Measurements from ENCODE around the gene KIAA0586. TPM values are rescaled to one million over a fixed set of nuclear protein-coding genes. Genes with fewer than 3 reads are reported as not detected.
A peak's percentile ranks its signal among the peaks of the same experiment; 100 is the strongest.

KIAA0586 gene
- total and polyA plus RNA-seq, 2 of the 13 experiments (the other 11 are each of a cell fraction or from before 2014, with no cell fraction given) = 12.6 to 25.2 TPM

DNA sequence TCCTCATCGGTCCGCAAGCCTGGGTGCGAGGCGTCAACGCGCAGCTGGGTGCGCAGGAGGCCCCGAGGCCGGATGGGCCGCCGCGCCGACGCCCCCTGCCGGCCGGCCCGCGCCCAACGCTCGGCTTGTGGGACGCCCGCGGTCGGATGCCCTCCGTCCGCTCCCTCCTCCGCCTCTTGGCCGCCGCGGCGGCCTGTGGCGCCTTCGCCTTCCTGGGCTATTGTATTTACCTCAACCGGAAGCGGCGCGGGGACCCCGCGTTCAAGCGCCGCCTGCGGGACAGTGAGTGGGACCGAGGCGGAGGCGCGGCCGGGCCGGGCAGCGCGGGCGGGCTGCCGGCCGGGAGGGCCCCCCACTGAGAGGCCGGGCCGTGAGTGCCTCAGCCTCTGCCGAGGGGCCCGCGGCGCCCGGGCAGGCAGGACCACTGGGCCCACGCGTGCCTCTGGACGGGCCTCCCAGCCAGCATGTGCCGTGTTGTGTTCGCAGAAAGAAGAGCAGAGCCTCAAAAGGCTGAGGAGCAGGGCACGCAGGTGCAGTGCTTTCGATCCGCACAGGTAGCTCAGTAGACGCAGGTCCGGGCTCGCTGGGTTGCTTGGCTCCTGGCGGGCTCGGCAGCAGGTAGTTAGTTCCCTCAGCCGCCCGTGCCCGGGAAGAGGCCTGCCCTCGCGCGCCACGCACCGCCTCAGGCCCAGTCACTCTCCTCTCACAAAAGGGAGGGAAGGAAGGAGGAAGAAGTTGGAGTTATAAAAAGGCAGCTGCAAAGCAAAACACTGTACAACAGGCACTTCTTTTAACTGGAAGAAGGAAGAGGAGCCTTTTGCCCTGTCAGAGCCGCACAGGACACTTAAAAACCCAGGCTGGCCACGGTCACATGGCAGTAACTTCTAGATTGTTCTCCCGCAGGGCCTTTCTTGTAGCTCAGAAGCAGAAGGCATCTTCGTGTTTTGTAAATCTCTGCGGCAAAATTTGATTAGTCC, 31.4 kb upstream of the KIAA0586 start, which contains the start of gene TOMM20L (continued):
- TF ChIP-seq, protein P1, sequence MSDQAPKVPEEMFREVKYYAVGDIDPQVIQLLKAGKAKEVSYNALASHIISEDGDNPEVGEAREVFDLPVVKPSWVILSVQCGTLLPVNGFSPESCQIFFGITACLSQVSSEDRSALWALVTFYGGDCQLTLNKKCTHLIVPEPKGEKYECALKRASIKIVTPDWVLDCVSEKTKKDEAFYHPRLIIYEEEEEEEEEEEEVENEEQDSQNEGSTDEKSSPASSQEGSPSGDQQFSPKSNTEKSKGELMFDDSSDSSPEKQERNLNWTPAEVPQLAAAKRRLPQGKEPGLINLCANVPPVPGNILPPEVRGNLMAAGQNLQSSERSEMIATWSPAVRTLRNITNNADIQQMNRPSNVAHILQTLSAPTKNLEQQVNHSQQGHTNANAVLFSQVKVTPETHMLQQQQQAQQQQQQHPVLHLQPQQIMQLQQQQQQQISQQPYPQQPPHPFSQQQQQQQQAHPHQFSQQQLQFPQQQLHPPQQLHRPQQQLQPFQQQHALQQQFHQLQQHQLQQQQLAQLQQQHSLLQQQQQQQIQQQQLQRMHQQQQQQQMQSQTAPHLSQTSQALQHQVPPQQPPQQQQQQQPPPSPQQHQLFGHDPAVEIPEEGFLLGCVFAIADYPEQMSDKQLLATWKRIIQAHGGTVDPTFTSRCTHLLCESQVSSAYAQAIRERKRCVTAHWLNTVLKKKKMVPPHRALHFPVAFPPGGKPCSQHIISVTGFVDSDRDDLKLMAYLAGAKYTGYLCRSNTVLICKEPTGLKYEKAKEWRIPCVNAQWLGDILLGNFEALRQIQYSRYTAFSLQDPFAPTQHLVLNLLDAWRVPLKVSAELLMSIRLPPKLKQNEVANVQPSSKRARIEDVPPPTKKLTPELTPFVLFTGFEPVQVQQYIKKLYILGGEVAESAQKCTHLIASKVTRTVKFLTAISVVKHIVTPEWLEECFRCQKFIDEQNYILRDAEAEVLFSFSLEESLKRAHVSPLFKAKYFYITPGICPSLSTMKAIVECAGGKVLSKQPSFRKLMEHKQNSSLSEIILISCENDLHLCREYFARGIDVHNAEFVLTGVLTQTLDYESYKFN (CRISPR knock-in tag; conservative IDR thresholded peaks at IDR 0.05) = peak; percentile 13
- TF ChIP-seq, protein P2, sequence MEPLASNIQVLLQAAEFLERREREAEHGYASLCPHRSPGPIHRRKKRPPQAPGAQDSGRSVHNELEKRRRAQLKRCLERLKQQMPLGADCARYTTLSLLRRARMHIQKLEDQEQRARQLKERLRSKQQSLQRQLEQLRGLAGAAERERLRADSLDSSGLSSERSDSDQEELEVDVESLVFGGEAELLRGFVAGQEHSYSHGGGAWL (CRISPR knock-in tag; IDR thresholded peaks at IDR 0.05) = peak; percentile 52; the same call in 1 of the 2 replicates
- peak; percentile 17; the same call in 1 of the 2 replicates for TF ChIP-seq ZSCAN20 (CRISPR knock-in tag; IDR thresholded peaks at IDR 0.05; ENCODE audit: borderline replicate concordance)
- 0 out of 2 replicates have a peak, but pooled peaks have one; percentile 7 for TF ChIP-seq FOXO1 (CRISPR knock-in tag; IDR thresholded peaks at IDR 0.05)
- TF ChIP-seq ATM (IDR thresholded peaks at IDR 0.05; ENCODE audit: borderline replicate concordance) = no peak
- TF ChIP-seq, protein P3, sequence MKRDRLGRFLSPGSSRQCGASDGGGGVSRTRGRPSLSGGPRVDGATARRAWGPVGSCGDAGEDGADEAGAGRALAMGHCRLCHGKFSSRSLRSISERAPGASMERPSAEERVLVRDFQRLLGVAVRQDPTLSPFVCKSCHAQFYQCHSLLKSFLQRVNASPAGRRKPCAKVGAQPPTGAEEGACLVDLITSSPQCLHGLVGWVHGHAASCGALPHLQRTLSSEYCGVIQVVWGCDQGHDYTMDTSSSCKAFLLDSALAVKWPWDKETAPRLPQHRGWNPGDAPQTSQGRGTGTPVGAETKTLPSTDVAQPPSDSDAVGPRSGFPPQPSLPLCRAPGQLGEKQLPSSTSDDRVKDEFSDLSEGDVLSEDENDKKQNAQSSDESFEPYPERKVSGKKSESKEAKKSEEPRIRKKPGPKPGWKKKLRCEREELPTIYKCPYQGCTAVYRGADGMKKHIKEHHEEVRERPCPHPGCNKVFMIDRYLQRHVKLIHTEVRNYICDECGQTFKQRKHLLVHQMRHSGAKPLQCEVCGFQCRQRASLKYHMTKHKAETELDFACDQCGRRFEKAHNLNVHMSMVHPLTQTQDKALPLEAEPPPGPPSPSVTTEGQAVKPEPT (CRISPR knock-in tag; IDR thresholded peaks at IDR 0.05; ENCODE audit: low read depth) = peak; percentile 93
- peak; percentile 50; the same call in 1 of the 2 replicates for TF ChIP-seq KLF13 (CRISPR knock-in tag; IDR thresholded peaks at IDR 0.05)
- TF ChIP-seq, protein P4, sequence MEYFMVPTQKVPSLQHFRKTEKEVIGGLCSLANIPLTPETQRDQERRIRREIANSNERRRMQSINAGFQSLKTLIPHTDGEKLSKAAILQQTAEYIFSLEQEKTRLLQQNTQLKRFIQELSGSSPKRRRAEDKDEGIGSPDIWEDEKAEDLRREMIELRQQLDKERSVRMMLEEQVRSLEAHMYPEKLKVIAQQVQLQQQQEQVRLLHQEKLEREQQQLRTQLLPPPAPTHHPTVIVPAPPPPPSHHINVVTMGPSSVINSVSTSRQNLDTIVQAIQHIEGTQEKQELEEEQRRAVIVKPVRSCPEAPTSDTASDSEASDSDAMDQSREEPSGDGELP (IDR thresholded peaks at IDR 0.05; ENCODE audit: borderline replicate concordance, low read depth) = peak; percentile 63; the same call in 1 of the 2 replicates
- no peak for TF ChIP-seq MAF1 (CRISPR knock-in tag; IDR thresholded peaks at IDR 0.05; ENCODE audit: borderline replicate concordance)
- no peak for TF ChIP-seq SIN3B (IDR thresholded peaks at IDR 0.05; ENCODE audit: low read length)
- TF ChIP-seq, protein P5, sequence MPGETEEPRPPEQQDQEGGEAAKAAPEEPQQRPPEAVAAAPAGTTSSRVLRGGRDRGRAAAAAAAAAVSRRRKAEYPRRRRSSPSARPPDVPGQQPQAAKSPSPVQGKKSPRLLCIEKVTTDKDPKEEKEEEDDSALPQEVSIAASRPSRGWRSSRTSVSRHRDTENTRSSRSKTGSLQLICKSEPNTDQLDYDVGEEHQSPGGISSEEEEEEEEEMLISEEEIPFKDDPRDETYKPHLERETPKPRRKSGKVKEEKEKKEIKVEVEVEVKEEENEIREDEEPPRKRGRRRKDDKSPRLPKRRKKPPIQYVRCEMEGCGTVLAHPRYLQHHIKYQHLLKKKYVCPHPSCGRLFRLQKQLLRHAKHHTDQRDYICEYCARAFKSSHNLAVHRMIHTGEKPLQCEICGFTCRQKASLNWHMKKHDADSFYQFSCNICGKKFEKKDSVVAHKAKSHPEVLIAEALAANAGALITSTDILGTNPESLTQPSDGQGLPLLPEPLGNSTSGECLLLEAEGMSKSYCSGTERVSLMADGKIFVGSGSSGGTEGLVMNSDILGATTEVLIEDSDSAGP (CRISPR knock-in tag; IDR thresholded peaks at IDR 0.05; ENCODE audit: borderline replicate concordance) = peak; percentile 74
- no peak for TF ChIP-seq HNRNPL (IDR thresholded peaks at IDR 0.05; ENCODE audit: low read depth, low read length)
- TF ChIP-seq KLF15 (CRISPR knock-in tag; IDR thresholded peaks at IDR 0.05; ENCODE audit: borderline replicate concordance) = peak; percentile 53; the same call in 1 of the 2 replicates
- TF ChIP-seq, protein P6, sequence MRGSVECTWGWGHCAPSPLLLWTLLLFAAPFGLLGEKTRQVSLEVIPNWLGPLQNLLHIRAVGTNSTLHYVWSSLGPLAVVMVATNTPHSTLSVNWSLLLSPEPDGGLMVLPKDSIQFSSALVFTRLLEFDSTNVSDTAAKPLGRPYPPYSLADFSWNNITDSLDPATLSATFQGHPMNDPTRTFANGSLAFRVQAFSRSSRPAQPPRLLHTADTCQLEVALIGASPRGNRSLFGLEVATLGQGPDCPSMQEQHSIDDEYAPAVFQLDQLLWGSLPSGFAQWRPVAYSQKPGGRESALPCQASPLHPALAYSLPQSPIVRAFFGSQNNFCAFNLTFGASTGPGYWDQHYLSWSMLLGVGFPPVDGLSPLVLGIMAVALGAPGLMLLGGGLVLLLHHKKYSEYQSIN (CRISPR knock-in tag; IDR thresholded peaks at IDR 0.05; ENCODE audit: borderline replicate concordance) = 0 out of 2 replicates have a peak, but pooled peaks have one; percentile 31
- TF ChIP-seq ZNF589 (CRISPR knock-in tag; conservative IDR thresholded peaks at IDR 0.05) = 0 out of 2 replicates have a peak, but pooled peaks have one; percentile 35
- peak; percentile 85 for TF ChIP-seq IKZF4 (CRISPR knock-in tag; IDR thresholded peaks at IDR 0.05; ENCODE audit: borderline replicate concordance, low read depth, not compliant biosample characterization)
- TF ChIP-seq ZFP82 (CRISPR knock-in tag; IDR thresholded peaks at IDR 0.05; ENCODE audit: borderline replicate concordance) = peak; percentile 76; the same call in 1 of the 2 replicates

All from HepG2 (cell line).